Heart left ventricle (tissue), 16 donors: ENCODE data around the gene FCMR. TPM values are rescaled to one million over a fixed set of nuclear protein-coding genes. Genes with fewer than 3 reads are reported as not detected.

Experiments used
- ATAC-seq, 4 donors: fragments of 200-7000 bp; cut with Tn5 transposase; one replicate each; pipeline ENCODE4 v1.9.1; 2020 to 2022; ENCODE audit warnings: moderate library complexity in 4 of 4, mild to moderate bottlenecking in 3 of 4, moderate number of reproducible peaks in 1 of 4
- DNase-seq, 5 donors: peaks; one replicate each; pipeline ENCODE4 v3.0.0-alpha.2; 2020
- H3K27ac ChIP-seq, 12 donors: fragments of 200-600 bp; sonication (generic) in 4 of 12; one replicate each; pipeline versions ENCODE4 v1.5.0 to v1.8.0; 2016 to 2022; ENCODE audit warnings: mild to moderate bottlenecking in 2 of 12
- H3K27me3 ChIP-seq, 9 donors: fragments of 200-600 bp; sonication (generic) in 2 of 9; one replicate each; pipeline versions ENCODE4 v1.5.1 to v1.8.0; 2016 to 2022; ENCODE audit warnings: mild to moderate bottlenecking in 3 of 9
- H3K36me3 ChIP-seq, 9 donors: fragments of 200-600 bp; sonication (generic) in 2 of 9; one replicate each; pipeline versions ENCODE4 v1.5.0 to v1.8.0; 2018 to 2022; ENCODE audit warnings: mild to moderate bottlenecking in 2 of 9
- H3K4me1 ChIP-seq, 12 donors: fragments of 200-600 bp; sonication (generic) in 4 of 12; one replicate each; pipeline versions ENCODE4 v1.5.0 to v1.8.0; 2016 to 2022; ENCODE audit warnings: mild to moderate bottlenecking in 3 of 12
- H3K4me3 ChIP-seq, 12 donors: fragments of 200-600 bp; sonication (generic) in 4 of 12; one replicate each; pipeline versions ENCODE4 v1.5.0 to v1.8.0; 2017 to 2022; ENCODE audit warnings: mild to moderate bottlenecking in 9 of 12, moderate library complexity in 4 of 12
- H3K9me3 ChIP-seq, 12 donors: fragments of 200-600 bp; sonication (generic) in 4 of 12; one replicate each; pipeline versions ENCODE4 v1.5.0 to v1.8.0; 2016 to 2022; ENCODE audit warnings: mild to moderate bottlenecking in 1 of 12
- POLR2A ChIP-seq, 2 donors: fragments of 450-650 bp; IDR thresholded peaks; one replicate each; pipeline ENCODE4 v1.6.1; 2017; ENCODE audit warnings: antibody characterized with exemption in 2 of 2, mild to moderate bottlenecking in 2 of 2, moderate library complexity in 2 of 2
- WGBS, 4 donors: extraction: QIAGEN DNeasy Blood & Tissue Kit in 2 of 4; methylation state at CpG; one replicate each; pipeline versions ENCODE4 v1.1.5 to v1.1.7; 2013 to 2018; 5-methylcytosine and 5-hydroxymethylcytosine counted together
- intact Hi-C, 10 donors: fragments of 100-400 bp; cut with DNase I; formaldehyde crosslinking; loops; one replicate each; pipeline versions ENCODE4 v1.11.1 to v1.14.2; 2022
- polyA plus RNA-seq, 2 donors: library from polyadenylated mRNA; stranded (reverse); fragments of 200-250 nt; gene quantifications; one replicate each; pipeline ENCODE4 v1.2.3, GENCODE V29; 2013
- total RNA-seq, 9 donors: library from RNA; depleted of rRNA in 2 of 9; stranded (reverse); fragments of >200 nt in 2 of 9; fragmentation: NEBNext Ultra II Directional in 3 of 9; extraction: Animal tissue kit (Norgen Biotek cat#: 25700) in 3 of 9; gene quantifications; one replicate each; pipeline versions ENCODE4 v1.1.0 to v1.2.4, GENCODE V29; 2016 to 2023
- TF ChIP-seq, protein P1 (sequence below), 12 donors: fragments of 200-600 bp; sonication (generic) in 4 of 12; IDR thresholded peaks; one replicate each; pipeline versions ENCODE4 v1.5.0 to v1.8.0; 2018 to 2022; ENCODE audit warnings: antibody characterized with exemption in 12 of 12, mild to moderate bottlenecking in 5 of 12
- donor health status: ischemic (EF 13 %, LVEDD 7.1; RV severe dilation, severe dysfunction).
- donor health status: healthy with polysubstance abuse.
- donor health status: DM: no; HTN: yes; CAD: no.
- donor health status: DM: no; HTN: no; CAD: no.
- donor health status: ischemic (EF 25% LVEDD 6.9; RV normal size, moderate dysfunction).
- donor health status: ischemic (EF 25% LVEDD 5.7; RV mildly dilated, moderate dysfunction).
- donor health status: healthy.
- donor health status: DM: yes; HTN: yes; CAD: no.
- donor health status: ischemic (EF 35%, LVEDD 5.7; RV mildly dilated, moderate dysfunction).
- donor health status: nonischemic (EF 11% LVEDD 7.7; RV severe dilation, severe dysfunction).
- donor health status: DM: yes; HTN: yes; CAD: no.
- donor health status: PGD.
- donor health status: ischemic (EF 29% LVEDD 5.4; RV normal size, mild dysfunction).
- donor health status: nonischemic (EF 23%, LVEDD 6.1; RV moderate dilation, normal function).

FCMR gene
- total and polyA plus RNA-seq, 11 donors = 0.99 to 16.3 (median 3.2) TPM

DNA sequence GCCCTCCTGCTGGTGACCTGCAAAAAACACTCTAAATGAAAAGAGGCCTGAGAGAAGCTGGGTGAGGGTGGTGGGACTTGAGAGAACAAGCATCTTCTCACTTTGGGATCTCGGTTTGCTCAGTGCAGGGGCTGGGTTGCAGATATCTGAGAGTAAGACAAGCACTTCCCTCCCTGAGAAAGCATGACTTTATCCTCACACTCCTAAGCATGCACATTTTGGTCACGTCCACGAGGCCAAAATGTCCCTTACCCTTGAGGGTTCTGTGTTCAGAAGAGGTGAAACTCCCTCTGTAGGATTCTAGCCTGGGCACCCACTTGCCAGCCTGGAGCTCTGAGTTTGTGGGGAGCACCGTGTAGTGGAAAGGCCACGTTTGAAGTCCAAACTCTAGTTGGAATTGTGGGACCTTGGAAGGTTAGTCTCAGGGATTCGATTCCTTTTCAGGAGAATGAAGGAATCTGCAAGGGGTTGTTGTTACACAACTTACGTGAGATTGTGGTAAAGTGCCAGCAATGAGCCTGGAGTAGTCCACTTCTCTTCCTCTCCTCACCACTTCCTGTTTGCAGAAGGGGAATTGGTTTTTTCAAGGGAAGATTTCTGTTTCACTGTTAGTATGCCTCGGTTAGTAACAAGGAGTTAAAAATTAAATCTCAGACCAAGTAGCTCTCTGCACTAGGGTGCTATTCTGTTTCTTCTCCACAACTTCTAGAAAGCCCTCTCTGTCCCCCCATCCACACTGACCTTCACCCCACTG is 45.5 kb upstream of the FCMR start:
- Histone ChIP-seq H3K4me3 (no peak overlapping the region), H3K9me3 (no peaks in the 10 kb centered on the region), H3K4me1 (peaks cover 0 to 55% (median 0%) of the 10 kb centered on the region in 12 donors), H3K27me3 (peaks cover 0 to 24% (median 0%) of the 10 kb centered on the region in 9 donors), H3K27ac (peak overlapping the region in 1 of 12 donors; percentile 15), H3K36me3 (no peaks in the 10 kb centered on the region)
- peak in 2 of 4 donors; percentile 37 to 44 for ATAC-seq
- TF ChIP-seq, protein P1, sequence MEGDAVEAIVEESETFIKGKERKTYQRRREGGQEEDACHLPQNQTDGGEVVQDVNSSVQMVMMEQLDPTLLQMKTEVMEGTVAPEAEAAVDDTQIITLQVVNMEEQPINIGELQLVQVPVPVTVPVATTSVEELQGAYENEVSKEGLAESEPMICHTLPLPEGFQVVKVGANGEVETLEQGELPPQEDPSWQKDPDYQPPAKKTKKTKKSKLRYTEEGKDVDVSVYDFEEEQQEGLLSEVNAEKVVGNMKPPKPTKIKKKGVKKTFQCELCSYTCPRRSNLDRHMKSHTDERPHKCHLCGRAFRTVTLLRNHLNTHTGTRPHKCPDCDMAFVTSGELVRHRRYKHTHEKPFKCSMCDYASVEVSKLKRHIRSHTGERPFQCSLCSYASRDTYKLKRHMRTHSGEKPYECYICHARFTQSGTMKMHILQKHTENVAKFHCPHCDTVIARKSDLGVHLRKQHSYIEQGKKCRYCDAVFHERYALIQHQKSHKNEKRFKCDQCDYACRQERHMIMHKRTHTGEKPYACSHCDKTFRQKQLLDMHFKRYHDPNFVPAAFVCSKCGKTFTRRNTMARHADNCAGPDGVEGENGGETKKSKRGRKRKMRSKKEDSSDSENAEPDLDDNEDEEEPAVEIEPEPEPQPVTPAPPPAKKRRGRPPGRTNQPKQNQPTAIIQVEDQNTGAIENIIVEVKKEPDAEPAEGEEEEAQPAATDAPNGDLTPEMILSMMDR (IDR thresholded peaks at IDR 0.05) = no peak
- no peak for TF ChIP-seq POLR2A (IDR thresholded peaks at IDR 0.05)
- intact Hi-C loops = no loop called here
- no peak for DNase-seq
- 61 to 72% (median 69%) methylated on average over 8 of the region's 8 CpGs for WGBS, 4 donors

DNA sequence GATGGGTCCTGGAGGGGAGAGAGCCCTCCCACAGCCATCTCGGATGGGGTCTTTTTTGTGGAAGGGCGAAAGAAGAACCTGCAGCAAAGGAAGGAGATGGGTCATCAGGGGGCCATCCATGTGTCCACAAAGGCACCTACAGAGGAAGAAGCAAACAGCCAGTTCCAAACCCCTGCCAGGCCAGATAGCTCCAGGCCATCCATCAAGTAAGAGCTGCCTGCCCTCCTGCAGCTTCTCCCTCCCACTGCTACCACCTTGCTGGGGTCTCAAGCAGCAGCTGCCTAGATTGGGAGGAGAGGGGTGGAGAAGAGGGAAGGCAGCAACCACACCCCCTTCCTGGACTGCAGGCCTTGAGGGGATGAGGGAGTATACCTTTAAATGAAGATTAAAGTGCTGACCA is 44.0 kb upstream of the FCMR start:
- Histone ChIP-seq H3K4me1 (peaks cover 0 to 60% (median 0%) of the 10 kb centered on the region in 12 donors), H3K27me3 (peaks cover 0 to 19% (median 0%) of the 10 kb centered on the region in 9 donors), H3K27ac (no peak overlapping the region), H3K36me3 (no peaks in the 10 kb centered on the region), H3K4me3 (no peak overlapping the region), H3K9me3 (no peaks in the 10 kb centered on the region)
- WGBS, 4 donors = 83 to 93% (median 88%) methylated on average over 2 of the region's 2 CpGs
- no peak for DNase-seq
- ATAC-seq = no peak
- TF ChIP-seq, protein P1 (IDR thresholded peaks at IDR 0.05) = no peak
- no peak for TF ChIP-seq POLR2A (IDR thresholded peaks at IDR 0.05)
- intact Hi-C loops = no loop called here

DNA sequence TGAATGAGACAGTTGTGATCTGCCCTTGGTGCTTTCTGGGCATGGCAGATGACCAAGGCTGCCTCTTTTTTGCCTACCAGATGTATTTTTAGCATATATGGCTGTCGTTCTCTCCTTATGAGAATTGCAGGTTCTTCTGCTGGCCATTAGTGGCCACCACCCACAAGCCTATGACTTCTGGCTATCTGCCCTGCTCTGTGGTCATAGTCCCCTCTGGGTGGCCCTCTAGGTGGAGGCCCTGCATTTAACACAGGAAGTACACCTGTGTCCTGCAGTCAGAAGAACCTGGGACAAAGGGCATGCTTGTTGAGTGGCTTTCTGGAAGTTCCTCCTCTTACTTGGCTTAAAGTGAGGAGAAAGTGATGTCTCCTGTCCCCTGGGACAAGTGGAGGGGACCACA is 42.0 kb upstream of the FCMR start:
- 67 to 80% (median 74%) methylated on average over 1 of the region's 1 CpG for WGBS, 4 donors

DNA sequence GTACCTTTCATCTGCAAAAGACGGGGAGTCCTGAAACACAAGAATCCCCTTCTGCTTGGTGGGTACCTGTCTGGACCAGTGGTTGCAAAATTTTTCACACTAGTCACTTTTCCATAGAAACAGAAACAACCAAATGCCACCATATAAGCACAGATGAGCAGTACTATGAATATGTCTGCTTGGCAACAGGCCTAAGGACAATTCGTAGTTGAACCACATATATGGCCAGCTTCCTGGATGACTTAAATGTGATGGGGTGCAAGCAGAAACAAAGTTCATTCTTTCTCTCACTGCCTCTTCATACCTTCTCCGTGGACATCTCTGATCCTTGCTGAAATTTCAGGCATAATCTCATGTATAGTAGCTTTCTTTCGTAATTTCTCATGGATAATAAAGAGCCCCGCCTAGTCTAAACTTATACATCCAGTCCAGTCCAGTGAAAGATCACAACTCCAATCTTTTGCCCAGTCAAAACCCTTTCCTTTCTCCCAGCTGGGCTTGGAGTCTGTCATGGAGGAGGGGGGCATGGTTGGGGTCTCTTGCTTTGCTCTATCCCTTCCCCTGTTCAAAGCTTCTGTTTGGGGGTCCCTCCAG is 41.5 kb upstream of the FCMR start:
- whole genome bisulfite sequencing, 4 donors = 81 to 89% (median 84%) methylated on average over 5 of the region's 5 CpGs
- H3K4me3 ChIP-seq = no peak overlapping the region
- H3K36me3 ChIP-seq = no peaks in the 10 kb centered on the region
- ATAC-seq = no peak
- TF ChIP-seq, protein P1 (IDR thresholded peaks at IDR 0.05) = no peak
- TF ChIP-seq POLR2A (IDR thresholded peaks at IDR 0.05) = no peak
- no peak for DNase-seq
- H3K4me1 ChIP-seq = peaks cover 0 to 37% (median 0%) of the 10 kb centered on the region in 12 donors
- no peak overlapping the region for H3K27ac ChIP-seq
- intact Hi-C loops = no loop called here
- H3K27me3 ChIP-seq = peaks cover 0 to 6% (median 0%) of the 10 kb centered on the region in 9 donors
- H3K9me3 ChIP-seq = no peaks in the 10 kb centered on the region

More for the DNA sequence above, 42.0 kb upstream of the FCMR start:
- ATAC-seq = no peak
- TF ChIP-seq POLR2A (IDR thresholded peaks at IDR 0.05) = no peak
- TF ChIP-seq, protein P1 (IDR thresholded peaks at IDR 0.05) = no peak
- intact Hi-C loops = no loop called here
- Histone ChIP-seq H3K9me3 (no peaks in the 10 kb centered on the region), H3K27me3 (peaks cover 0 to 6% (median 0%) of the 10 kb centered on the region in 9 donors), H3K36me3 (no peaks in the 10 kb centered on the region), H3K4me1 (peaks cover 0 to 42% (median 0%) of the 10 kb centered on the region in 12 donors), H3K27ac (no peak overlapping the region), H3K4me3 (no peak overlapping the region)
- DNase-seq = no peak
